GM12892 (cell line): ENCODE data around the gene FSCN2.

ENCODE experiments used
- POLR2A ChIP-seq: IDR thresholded peaks from 2 replicates; pipeline ENCODE4 v1.6.1; 2011; ENCODE audit warnings: low read depth, low read length, control low read depth
- POLR2AphosphoS5 ChIP-seq: IDR thresholded peaks from 2 replicates; pipeline ENCODE4 v1.6.1; 2011; ENCODE audit warnings: low read depth, low read length, control low read depth

DNA sequence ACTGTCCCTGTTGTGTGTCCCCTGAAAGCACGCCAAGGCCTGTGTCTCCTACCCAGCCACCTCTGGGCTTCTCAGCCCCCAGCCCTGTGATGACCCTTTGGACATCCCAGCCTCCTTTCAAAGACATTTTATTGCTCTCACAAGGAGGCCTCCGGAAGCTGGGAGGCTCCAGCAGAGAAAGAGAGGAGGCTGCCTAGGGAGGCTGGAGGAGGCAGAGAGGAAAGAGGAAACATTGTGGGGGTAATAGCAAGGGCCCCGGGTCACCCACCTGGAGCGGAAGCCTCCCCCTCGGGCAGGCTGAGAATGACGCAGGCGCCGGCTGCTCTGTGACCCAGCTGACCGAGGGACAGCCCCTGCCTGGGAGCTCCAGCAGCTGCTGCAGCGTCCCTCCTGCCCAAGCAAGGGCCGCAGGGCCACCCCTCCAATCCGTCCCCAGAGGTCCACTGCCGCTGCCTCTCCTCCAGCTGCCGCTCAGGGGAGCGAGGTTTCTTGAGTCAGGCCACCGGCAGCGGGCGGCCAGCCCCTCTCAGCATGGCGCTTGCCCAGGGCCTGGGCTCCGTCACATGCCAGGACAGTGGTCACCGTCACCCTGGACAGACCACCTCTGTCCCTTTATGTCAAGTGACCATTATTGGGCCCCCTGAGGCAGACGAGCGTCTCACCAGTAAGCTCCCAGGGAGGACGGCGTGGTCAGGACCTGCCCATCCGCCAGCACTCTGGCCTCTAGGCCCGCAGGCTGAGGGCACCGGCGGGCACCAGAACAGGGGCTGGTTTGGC lies 44.9 kb upstream of the FSCN2 start:
- TF ChIP-seq POLR2A (no peak), POLR2AphosphoS5 (no peak)
